Natural killer cell (primary cell): ENCODE measurements around the gene CD226. TPM values are rescaled to one million over a fixed set of nuclear protein-coding genes. Genes with fewer than 3 reads are reported as not detected.
"Not testable (repeated sequence)": the region's sequence is repeated elsewhere in the genome, so short reads cannot be mapped to it uniquely, and the experiment has no call there.

Source experiments
- ATAC-seq, 3 donors: fragments of 150-1000 bp in 2 of 3; fragments of 200-7000 bp in 1 of 3; cut with Tn5 transposase; 1 replicate in 1 of 3; 2 replicates in 2 of 3; pipeline ENCODE4 v1.10.0; 2021; ENCODE audit warnings: mild to moderate bottlenecking in 2 of 3, moderate library complexity in 2 of 3
- DNase-seq, 2 donors: peaks; one replicate each; pipeline versions ENCODE4 v3.0.0 to v3.0.0-alpha.2; 2013 to 2021; ENCODE audit warnings: mixed read lengths in 1 of 2
- H3K27ac ChIP-seq: one replicate; pipeline ENCODE4 v1.5.1; 2013; ENCODE audit warnings: mild to moderate bottlenecking, low read length
- H3K27me3 ChIP-seq: one replicate; pipeline ENCODE4 v1.6.1; 2013; ENCODE audit warnings: low read length; ENCODE audit not compliant: control insufficient read depth, insufficient read depth
- H3K36me3 ChIP-seq: one replicate; pipeline ENCODE4 v1.6.1; 2013; ENCODE audit warnings: low read length; ENCODE audit not compliant: control insufficient read depth, insufficient read depth
- H3K4me1 ChIP-seq: one replicate; pipeline ENCODE4 v1.6.1; 2013; ENCODE audit warnings: low read length; ENCODE audit not compliant: control insufficient read depth, insufficient read depth
- H3K4me3 ChIP-seq: one replicate; pipeline ENCODE4 v1.5.1; 2013; ENCODE audit warnings: low read length
- H3K9me3 ChIP-seq: one replicate; pipeline ENCODE4 v1.6.1; 2013; ENCODE audit warnings: low read length; ENCODE audit not compliant: control insufficient read depth, insufficient read depth
- H3K27ac Mint-ChIP-seq, 2 donors: one replicate each; pipeline ENCODE4 v1.8.0; 2022; ENCODE audit warnings: mild to moderate bottlenecking in 2 of 2, mixed read lengths in 2 of 2, moderate library complexity in 1 of 2
- H3K27me3 Mint-ChIP-seq, 2 donors: one replicate each; pipeline ENCODE4 v1.8.0; 2022; ENCODE audit warnings: low read depth in 2 of 2, mixed read lengths in 2 of 2
- H3K36me3 Mint-ChIP-seq: one replicate; pipeline ENCODE4 v1.8.0; 2022; ENCODE audit warnings: mixed read lengths
- H3K4me1 Mint-ChIP-seq, 2 donors: one replicate each; pipeline ENCODE4 v1.8.0; 2022; ENCODE audit warnings: mixed read lengths in 2 of 2
- H3K4me3 Mint-ChIP-seq: one replicate; pipeline ENCODE4 v1.8.0; 2022; ENCODE audit warnings: mild to moderate bottlenecking, moderate library complexity, mixed read lengths
- H3K9me3 Mint-ChIP-seq, 2 donors: one replicate each; pipeline ENCODE4 v1.8.0; 2022; ENCODE audit warnings: mixed read lengths in 2 of 2
- CTCF ChIP-seq: fragments of 200-600 bp; IDR thresholded peaks from one replicate; pipeline ENCODE4 v1.8.0; 2022; ENCODE audit warnings: antibody characterized with exemption
- WGBS: methylation state at CpG from one replicate; pipeline ENCODE4 v1.1.7; 2013; ENCODE audit warnings: missing lambda C conversion rate; ENCODE audit not compliant: insufficient coverage; 5-methylcytosine and 5-hydroxymethylcytosine counted together
- intact Hi-C: fragments of 100-400 bp; cut with micrococcal nuclease; formaldehyde crosslinking; loops from one replicate; pipeline ENCODE4 v1.14.2; 2022
- total RNA-seq, 4 donors: library from RNA; stranded (reverse); fragments of 120-200 nt in 1 of 4; gene quantifications; one replicate each; pipeline versions ENCODE4 v1.2.3 to v1.2.4, GENCODE V29; 2013 to 2022

Gene CD226
- total RNA-seq, 3 donors from 2014 or later (not counting 1 experiment from before 2014, with no cell fraction given): 151 to 178 (median 162) TPM

- ATAC-seq (peak; percentile 26 to 40 (median 30)), DNase-seq (peak in 1 of 2 donors; percentile 50)
- peak overlapping the region; percentile 33 for H3K27ac ChIP-seq
- Mint-ChIP-seq H3K27me3 (no peaks in the 10 kb centered on the region), H3K9me3 (peaks cover 2 to 5% of the 10 kb centered on the region in 2 donors), H3K4me3 (no peak overlapping the region), H3K4me1 (peaks cover 45 to 49% of the 10 kb centered on the region in 2 donors), H3K36me3 (peaks cover 29% of the 10 kb centered on the region), H3K27ac (no peak overlapping the region)
- intact Hi-C loops: loop anchor here (10.0 kb wide), 1 partner anchor 1228 kb away; the partner anchor contains the start of gene TMX3
- H3K4me3 ChIP-seq: no peak overlapping the region
- no peaks in the 10 kb centered on the region for H3K27me3 ChIP-seq
- peaks cover 47% of the 10 kb centered on the region for H3K4me1 ChIP-seq
- H3K36me3 ChIP-seq: peaks cover 6% of the 10 kb centered on the region
- WGBS: 56% methylated on average over 3 of the region's 3 CpGs
- TF ChIP-seq CTCF: peak; percentile 20
- no peaks in the 10 kb centered on the region for H3K9me3 ChIP-seq
Measured at GRCh38 chr18:69943021-69943420, 4.7 kb downstream of the CD226 start.

GRCh38 chr18:69941183-69941582, 6.5 kb downstream of the CD226 start:
- DNase-seq: no peak
- Mint-ChIP-seq H3K9me3 (peaks cover 2 to 5% of the 10 kb centered on the region in 2 donors), H3K4me3 (peak overlapping the region; percentile 42), H3K27ac (no peak overlapping the region), H3K4me1 (peaks cover 45 to 49% of the 10 kb centered on the region in 2 donors), H3K36me3 (peaks cover 29% of the 10 kb centered on the region), H3K27me3 (no peaks in the 10 kb centered on the region)
- Histone ChIP-seq H3K36me3 (peaks cover 8% of the 10 kb centered on the region), H3K27me3 (no peaks in the 10 kb centered on the region), H3K9me3 (no peaks in the 10 kb centered on the region), H3K27ac (peak overlapping the region; percentile 36), H3K4me1 (peaks cover 43% of the 10 kb centered on the region), H3K4me3 (no peak overlapping the region)
- 46% methylated on average over 1 of the region's 1 CpG for WGBS
- intact Hi-C loops: loop anchor here (10.0 kb wide), 1 partner anchor 1226 kb away; the partner anchor contains the start of gene TMX3
- peak; percentile 12 to 41 (median 18) for ATAC-seq
- TF ChIP-seq CTCF: no peak

GRCh38 chr18:69939812-69940211, 7.9 kb downstream of the CD226 start:
- Mint-ChIP-seq H3K4me1 (peaks cover 45 to 49% of the 10 kb centered on the region in 2 donors), H3K36me3 (peaks cover 27% of the 10 kb centered on the region), H3K4me3 (peak overlapping the region; percentile 68)
- not testable (repeated sequence) for H3K4me3 ChIP-seq, ATAC-seq, H3K27me3 ChIP-seq, H3K9me3 ChIP-seq, H3K27ac ChIP-seq, H3K36me3 ChIP-seq, H3K27ac Mint-ChIP-seq, H3K9me3 Mint-ChIP-seq, H3K27me3 Mint-ChIP-seq
- DNase-seq: peak in 1 of 2 donors; percentile 45
- 50% methylated on average over 4 of the region's 4 CpGs for WGBS
- intact Hi-C loops: loop anchor here (5.0 to 10.0 kb wide), 2 partner anchors 218 to 1225 kb away; partner anchors contain the start of gene TMX3
- H3K4me1 ChIP-seq: peaks cover 50% of the 10 kb centered on the region

- Histone ChIP-seq H3K9me3 (no peaks in the 10 kb centered on the region), H3K27me3 (no peaks in the 10 kb centered on the region), H3K36me3 (peaks cover 17% of the 10 kb centered on the region), H3K4me1 (peaks cover 41% of the 10 kb centered on the region), H3K27ac (peak overlapping the region; percentile 72), H3K4me3 (no peak overlapping the region)
- no peaks in the 10 kb centered on the region for H3K27me3 Mint-ChIP-seq
- 3% methylated on average over 2 of the region's 4 CpGs for WGBS
- H3K4me1 Mint-ChIP-seq: peaks cover 20 to 24% of the 10 kb centered on the region in 2 donors
- no peak overlapping the region for H3K27ac Mint-ChIP-seq
- H3K36me3 Mint-ChIP-seq: no peaks in the 10 kb centered on the region
- peaks cover 0 to 2% of the 10 kb centered on the region in 2 donors for H3K9me3 Mint-ChIP-seq
- no peak for TF ChIP-seq CTCF
- peak in 1 of 2 donors; percentile 55 for DNase-seq
- intact Hi-C loops: loop anchor here (5.0 kb wide), 1 partner anchor 214 kb away; no protein-coding TSS in a partner anchor
- ATAC-seq: peak in 1 of 3 donors; percentile 11
- no peak overlapping the region for H3K4me3 Mint-ChIP-seq
Measured at GRCh38 chr18:69936191-69936558, 11.5 kb downstream of the CD226 start.
